Measurements from ENCODE around the gene CCDC134. TPM values are rescaled to one million over a fixed set of nuclear protein-coding genes. Genes with fewer than 3 reads are reported as not detected.

Gene CCDC134
- total RNA-seq, 1 donor from 2014 or later = 13.2 TPM

- no peak overlapping the region for H3K4me3 Mint-ChIP-seq
- ChIA-PET CTCF (no interaction called here), POLR2A (no interaction called here)
- H3K4me1 Mint-ChIP-seq = peaks cover 31% of the 10 kb centered on the region
- H3K27me3 Mint-ChIP-seq = no peaks in the 10 kb centered on the region
- no peak for DNase-seq
- peaks cover 2% of the 10 kb centered on the region for H3K36me3 Mint-ChIP-seq (ENCODE audit: low read depth)
- intact Hi-C loops (cut with micrococcal nuclease) = no loop called here
- ATAC-seq (ENCODE audit: low read depth) = no peak
- no peaks in the 10 kb centered on the region for H3K9me3 Mint-ChIP-seq
- no peak overlapping the region for H3K27ac Mint-ChIP-seq
- TF ChIP-seq CTCF (IDR thresholded peaks at IDR 0.05) = no peak
Observed at GRCh38 chr22:41777749-41778425, 22.6 kb upstream of the CCDC134 start.

DNA sequence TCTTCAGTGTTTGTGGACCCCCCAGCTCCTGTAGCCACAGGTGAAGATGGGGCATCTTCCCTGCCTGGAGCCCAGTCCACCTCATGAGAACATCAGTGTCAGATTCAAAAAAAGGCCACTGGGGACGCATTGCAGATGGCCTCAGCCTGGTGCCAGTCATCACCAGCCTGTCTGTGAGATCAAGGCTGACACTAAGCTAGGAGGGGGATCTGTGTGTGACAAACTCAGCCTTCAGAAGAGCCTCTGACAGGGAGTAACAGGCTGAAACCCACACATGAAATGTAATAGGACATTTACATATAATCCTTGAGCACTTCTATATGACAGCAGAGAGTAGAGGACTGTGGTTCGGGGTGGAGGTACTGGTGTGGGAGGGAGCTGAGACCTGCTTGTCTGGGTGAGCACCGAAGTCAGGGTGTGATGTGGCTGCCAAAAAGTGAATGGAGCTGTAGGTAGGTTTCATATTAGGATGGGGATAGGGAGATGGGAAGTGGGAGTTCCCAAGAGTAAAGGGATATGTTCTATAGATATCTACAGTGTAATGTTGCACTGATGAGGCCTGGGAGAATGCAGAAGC is 20.5 kb upstream of the CCDC134 start:
- no peak for ATAC-seq (ENCODE audit: low read depth)
- intact Hi-C loops (cut with micrococcal nuclease) = loop anchor here (5.0 kb wide), 1 partner anchor 83 kb away; the partner anchor contains the start of gene MEI1
- CTCF ChIA-PET = interaction anchor here (2.0 to 3.9 kb wide), 2 partner anchors 33 to 83 kb away, joined by 17 to 28 read pairs; no protein-coding TSS in a partner anchor
- Mint-ChIP-seq H3K36me3 (ENCODE audit: low read depth) (peaks cover 12% of the 10 kb centered on the region), H3K4me1 (peaks cover 40% of the 10 kb centered on the region), H3K4me3 (peak overlapping the region; percentile 8), H3K27me3 (no peaks in the 10 kb centered on the region), H3K9me3 (no peaks in the 10 kb centered on the region), H3K27ac (peak overlapping the region; percentile 93)
- DNase-seq = no peak
- POLR2A ChIA-PET = interaction anchor here (0.6 to 6.7 kb wide), 19 partner anchors 12 to 1186 kb away, joined by 3 to 175 read pairs (median 6); partner anchors contain the start of genes CCDC134, MEI1, NDUFA6 and POLDIP3
- no peak for TF ChIP-seq CTCF (IDR thresholded peaks at IDR 0.05)

DNA sequence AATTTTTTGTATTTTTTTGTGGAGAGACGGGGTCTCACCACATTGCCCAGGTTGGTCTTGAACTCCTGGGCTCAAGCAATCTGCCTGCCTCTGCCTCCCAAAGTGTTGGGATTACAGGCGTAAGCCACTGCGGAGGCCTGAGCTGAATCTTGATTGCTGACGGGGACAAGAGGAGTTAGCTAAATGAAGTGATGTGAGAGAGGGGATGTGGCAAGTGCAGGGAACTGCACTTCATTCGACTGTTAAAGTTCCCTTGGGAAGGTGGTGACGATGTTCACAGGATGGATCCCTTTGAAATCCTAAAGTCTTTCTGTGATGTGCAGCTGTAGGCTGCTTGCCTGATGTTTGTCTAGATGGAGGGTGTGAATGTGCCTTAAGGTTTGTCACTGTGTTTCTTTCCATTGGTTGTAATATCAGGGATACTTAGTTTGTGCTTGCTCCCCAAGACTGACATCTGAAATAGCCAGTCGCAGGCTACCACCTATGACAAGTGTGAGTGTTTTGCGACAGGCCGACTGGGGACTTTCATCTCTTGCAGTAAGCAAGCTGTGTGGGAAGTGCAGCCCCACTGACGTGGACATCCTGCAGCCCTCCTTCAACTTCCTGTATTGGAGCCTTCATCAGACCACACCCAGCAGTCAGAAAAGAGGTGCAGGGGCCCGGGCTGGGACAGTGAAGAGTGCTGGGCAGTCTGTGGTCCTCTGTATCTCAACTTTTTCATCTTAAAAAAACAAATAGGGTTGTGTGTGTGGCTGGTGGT is 19.6 kb upstream of the CCDC134 start:
- peaks cover 40% of the 10 kb centered on the region for H3K4me1 Mint-ChIP-seq
- ATAC-seq (ENCODE audit: low read depth) = peak; percentile 96
- H3K27me3 Mint-ChIP-seq = no peaks in the 10 kb centered on the region
- H3K27ac Mint-ChIP-seq = peak overlapping the region; percentile 93
- H3K36me3 Mint-ChIP-seq (ENCODE audit: low read depth) = peaks cover 14% of the 10 kb centered on the region
- ChIA-PET CTCF (interaction anchor here (0.9 to 3.9 kb wide), 3 partner anchors 34 to 83 kb away, joined by 3 to 28 read pairs (median 17); no protein-coding TSS in a partner anchor), POLR2A (interaction anchor here (0.5 to 6.7 kb wide), 34 partner anchors 9 to 1704 kb away, joined by 3 to 175 read pairs (median 4); partner anchors contain the start of genes CCDC134, CENPM, DESI1 and MEI1)
- DNase-seq = peak; percentile 60
- H3K9me3 Mint-ChIP-seq = no peaks in the 10 kb centered on the region
- TF ChIP-seq CTCF (IDR thresholded peaks at IDR 0.05) = no peak
- peak overlapping the region; percentile 86 for H3K4me3 Mint-ChIP-seq
- intact Hi-C loops (cut with micrococcal nuclease) = loop anchor here (1.0 to 5.0 kb wide), 4 partner anchors 19 to 160 kb away; partner anchors contain the start of genes CCDC134 and MEI1

DNA sequence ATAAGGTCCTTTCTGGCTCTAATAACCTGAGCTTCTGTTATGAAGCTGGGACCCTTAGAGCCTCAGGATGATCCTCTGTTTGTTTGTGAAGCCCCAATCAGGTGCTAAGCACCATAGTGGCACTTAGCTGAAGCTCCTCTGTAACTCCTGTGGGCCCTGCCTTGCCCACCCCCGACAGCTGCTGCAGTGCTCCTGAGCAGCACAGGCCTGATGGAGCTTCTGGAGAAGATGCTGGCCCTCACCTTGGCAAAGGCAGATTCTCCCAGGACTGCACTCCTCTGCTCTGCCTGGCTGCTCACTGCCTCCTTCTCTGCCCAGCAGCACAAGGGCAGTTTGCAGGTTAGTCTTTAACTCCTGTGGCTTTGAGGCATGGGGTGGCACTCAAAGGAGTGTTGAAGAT is 19.0 kb upstream of the CCDC134 start:
- ATAC-seq (ENCODE audit: low read depth) (peak; percentile 10), DNase-seq (peak; percentile 24)
- Mint-ChIP-seq H3K36me3 (ENCODE audit: low read depth) (peaks cover 18% of the 10 kb centered on the region), H3K4me1 (peaks cover 40% of the 10 kb centered on the region), H3K4me3 (peak overlapping the region; percentile 86), H3K9me3 (no peaks in the 10 kb centered on the region), H3K27me3 (no peaks in the 10 kb centered on the region), H3K27ac (peak overlapping the region; percentile 93)
- ChIA-PET CTCF (interaction anchor here (0.9 to 3.9 kb wide), 4 partner anchors 19 to 84 kb away, joined by 3 to 28 read pairs (median 11); partner anchors contain the start of gene CCDC134), POLR2A (interaction anchor here (0.5 to 6.7 kb wide), 30 partner anchors 8 to 1705 kb away, joined by 3 to 175 read pairs (median 4); partner anchors contain the start of genes CCDC134, CENPM, DESI1 and MEI1)
- no peak for TF ChIP-seq CTCF (IDR thresholded peaks at IDR 0.05)
- intact Hi-C loops (cut with micrococcal nuclease) = loop anchor here (1.0 to 5.0 kb wide), 4 partner anchors 19 to 160 kb away; partner anchors contain the start of genes CCDC134 and MEI1

Data from activated B cell treated with CpG ODN at 0.5 μM for 24 hours (primary cell).